A204.1 (cell line): ENCODE results near the gene SAMSN1.
"Not testable (repeated sequence)": the region's sequence is repeated elsewhere in the genome, so short reads cannot be mapped to it uniquely, and the experiment has no call there.

ENCODE experiments used
- FAIRE-seq: peaks from 2 replicates; lab custom pipeline; 2012; peaks lifted over from hg19 to GRCh38; lab: Jason Lieb, UNC

Gene SAMSN1

GRCh38 chr21:14566894-14567293 is 20.8 kb upstream of the SAMSN1 start:
- no peak for FAIRE-seq

- no peak for FAIRE-seq
Observed at GRCh38 chr21:14562959-14563358, 16.8 kb upstream of the SAMSN1 start.

GRCh38 chr21:14560555-14560954 is 14.4 kb upstream of the SAMSN1 start:
- no peak for FAIRE-seq

GRCh38 chr21:14560139-14560538 is 14.0 kb upstream of the SAMSN1 start:
- FAIRE-seq = no peak

GRCh38 chr21:14559102-14559501 is 13.0 kb upstream of the SAMSN1 start:
- FAIRE-seq = no peak

GRCh38 chr21:14557413-14557812 is 11.3 kb upstream of the SAMSN1 start:
- FAIRE-seq = no peak

GRCh38 chr21:14554948-14555347 is 8.8 kb upstream of the SAMSN1 start:
- no peak for FAIRE-seq

- no peak for FAIRE-seq
Observed at GRCh38 chr21:14553422-14553821, 7.3 kb upstream of the SAMSN1 start.

- FAIRE-seq = no peak
Observed at GRCh38 chr21:14551741-14552140, 5.6 kb upstream of the SAMSN1 start.

- no peak for FAIRE-seq
Observed at GRCh38 chr21:14550135-14550534, 4.0 kb upstream of the SAMSN1 start.

GRCh38 chr21:14548779-14549178 is 2.7 kb upstream of the SAMSN1 start:
- no peak for FAIRE-seq

- no peak for FAIRE-seq
Observed at GRCh38 chr21:14547834-14548513, 1.9 kb upstream of the SAMSN1 start.

GRCh38 chr21:14546719-14547118 is 604 bp upstream of the SAMSN1 start:
- not testable (repeated sequence) for FAIRE-seq

GRCh38 chr21:14543983-14544382 is 2.1 kb downstream of the SAMSN1 start:
- FAIRE-seq = no peak

- FAIRE-seq = no peak
Observed at GRCh38 chr21:14542638-14543037, 3.5 kb downstream of the SAMSN1 start.

- no peak for FAIRE-seq
Observed at GRCh38 chr21:14541841-14542490, 4.1 kb downstream of the SAMSN1 start.

- FAIRE-seq = no peak
Observed at GRCh38 chr21:14538483-14538882, 7.6 kb downstream of the SAMSN1 start.

- no peak for FAIRE-seq
Observed at GRCh38 chr21:14536929-14537328, 9.2 kb downstream of the SAMSN1 start.

GRCh38 chr21:14535702-14536101 is 10.4 kb downstream of the SAMSN1 start:
- FAIRE-seq = no peak

GRCh38 chr21:14533499-14534428 is 12.4 kb downstream of the SAMSN1 start:
- no peak for FAIRE-seq

- no peak for FAIRE-seq
Observed at GRCh38 chr21:14531757-14532316, 14.3 kb downstream of the SAMSN1 start.

GRCh38 chr21:14530592-14530991 is 15.5 kb downstream of the SAMSN1 start:
- no peak for FAIRE-seq

GRCh38 chr21:14528815-14529214 is 17.3 kb downstream of the SAMSN1 start:
- no peak for FAIRE-seq
